NCI-H128 (cell line): Measurements from ENCODE around the gene CLDN7.
A peak's percentile ranks its signal among the peaks of the same experiment; 100 is the strongest.

Experiments used
- DNase-seq: peaks from one replicate; lab custom pipeline; 2025; ENCODE audit not compliant: unreplicated experiment; lab: John Stamatoyannopoulos, UW

CLDN7 gene

GRCh38 chr17:7238420-7239090, 23.7 kb downstream of the CLDN7 start:
- no peak for DNase-seq

DNA sequence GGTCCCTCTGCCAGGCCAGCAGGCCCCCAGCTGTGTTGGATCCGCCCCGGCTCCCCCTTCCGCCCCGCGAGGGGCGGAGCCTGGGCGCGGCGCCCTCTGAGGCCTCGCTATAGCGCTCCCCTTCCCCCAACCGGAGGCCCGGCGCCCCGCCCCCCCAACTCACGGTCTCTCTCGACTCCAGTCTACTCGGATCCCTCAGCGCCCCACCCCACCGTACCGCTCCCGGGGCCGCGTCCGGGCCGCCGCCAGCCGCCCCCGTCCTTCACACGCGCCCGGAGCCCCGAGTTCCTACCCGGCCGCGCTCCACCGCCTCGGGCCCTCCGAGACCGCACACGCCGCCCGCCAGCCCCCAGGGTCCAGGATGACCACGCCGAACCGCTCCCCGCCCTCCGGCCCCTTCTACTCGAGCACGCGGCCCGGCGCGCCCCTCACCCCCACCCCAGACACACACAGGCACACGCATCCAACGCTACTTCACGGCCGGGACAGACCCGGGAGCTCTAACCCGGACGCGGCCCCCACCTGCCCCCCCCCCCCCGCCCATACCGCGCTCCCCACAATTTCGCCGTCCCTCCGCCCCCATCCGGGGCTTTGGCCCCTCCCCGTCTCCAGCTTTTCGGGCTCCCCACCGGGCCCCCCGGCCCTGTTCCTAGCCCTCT, 24.4 kb downstream of the CLDN7 start:
- DNase-seq: peak; percentile 15

- no peak for DNase-seq
Measured at GRCh38 chr17:7237266-7237760, 25.0 kb downstream of the CLDN7 start.

GRCh38 chr17:7236808-7237207, 25.5 kb downstream of the CLDN7 start:
- no peak for DNase-seq

GRCh38 chr17:7235693-7236665, 26.3 kb downstream of the CLDN7 start:
- no peak for DNase-seq

DNA sequence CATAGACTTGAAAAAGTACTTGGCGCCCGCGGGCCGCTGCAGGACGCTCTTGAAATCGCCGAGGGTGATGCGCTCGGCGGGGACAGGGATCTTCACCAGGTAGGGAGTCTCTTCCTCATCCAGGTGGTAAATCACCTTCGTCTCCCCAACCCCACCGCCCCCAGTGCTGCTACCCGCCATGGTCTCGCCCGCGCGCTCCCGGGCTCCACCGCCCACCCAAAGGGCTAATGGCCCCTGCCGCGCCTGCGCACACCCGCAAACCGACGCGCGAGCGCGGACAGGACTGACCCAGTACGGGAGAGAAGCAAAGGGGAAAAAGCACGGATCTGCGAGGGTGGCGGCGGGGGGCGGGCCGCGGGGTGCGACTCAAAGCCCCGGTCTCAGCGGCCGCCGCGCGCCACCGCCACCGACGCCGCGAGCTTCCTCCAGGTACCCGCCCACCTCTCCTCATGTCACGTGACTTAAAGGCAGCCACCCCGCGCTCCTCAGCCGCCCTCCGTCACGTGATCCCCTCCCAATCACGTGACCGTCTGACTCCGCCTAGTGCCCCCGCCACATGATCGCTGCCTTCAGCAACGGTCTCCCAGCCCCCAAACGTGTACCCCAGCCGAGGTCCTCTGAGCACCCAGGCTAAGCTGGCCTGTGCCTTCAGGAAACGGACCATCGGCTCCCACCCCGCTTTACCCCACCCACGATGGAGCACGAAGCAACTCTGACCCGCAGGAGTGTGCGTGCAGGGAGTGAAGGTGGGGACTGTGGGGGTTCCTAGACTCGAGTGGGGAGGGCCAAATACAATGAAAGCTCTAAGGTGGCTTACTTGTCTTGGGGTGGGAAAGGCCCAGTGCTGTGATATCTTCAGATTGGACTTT, 28.0 kb downstream of the CLDN7 start, which contains the start of gene DVL2:
Gene DVL2, minus strand, starts transcription at position 435 of the 869 bp plus-strand sequence. Its CDS starts 255 bp downstream, at position 180.
- DNase-seq: peak; percentile 74

DNA sequence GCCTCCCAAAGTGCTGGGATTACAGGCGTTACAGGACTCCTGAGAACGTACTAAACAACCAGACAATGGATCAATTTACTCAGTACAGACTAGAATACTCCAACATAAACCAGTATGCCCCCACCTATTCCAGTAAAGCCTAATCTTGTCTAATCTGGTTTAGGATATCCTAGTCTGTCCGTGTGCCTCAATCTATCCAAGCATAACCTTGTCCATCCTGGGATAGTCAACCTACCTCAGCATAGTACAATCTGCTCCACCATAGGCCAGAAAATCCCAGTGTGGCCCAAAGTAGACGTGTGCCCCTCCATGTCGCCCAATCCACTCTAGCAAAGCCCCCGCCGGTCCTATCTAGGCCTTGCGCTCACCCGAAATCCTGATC, 28.6 kb downstream of the CLDN7 start:
- DNase-seq: no peak

GRCh38 chr17:7232114-7232513, 30.2 kb downstream of the CLDN7 start:
- DNase-seq: no peak

DNA sequence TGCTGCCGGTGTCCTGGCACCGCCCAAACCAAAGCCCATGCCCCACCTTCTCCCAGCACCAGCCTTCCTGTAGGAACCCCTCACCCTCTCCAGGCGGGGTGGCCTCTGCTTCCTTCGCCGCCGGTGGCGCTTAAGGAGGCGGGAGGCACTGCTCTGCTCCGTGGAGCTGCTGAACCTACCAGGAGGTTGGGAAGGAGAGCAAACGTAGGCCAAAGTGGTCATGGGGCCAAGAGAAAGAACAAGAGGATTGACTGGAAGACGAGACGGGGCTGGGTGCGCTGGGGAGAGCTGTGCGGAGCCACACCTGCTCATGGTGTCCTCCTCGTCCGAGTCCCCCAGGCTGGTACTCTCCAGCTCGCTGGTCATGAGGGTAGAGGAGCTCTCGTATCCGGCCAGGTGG, 32.8 kb downstream of the CLDN7 start:
- no peak for DNase-seq

DNA sequence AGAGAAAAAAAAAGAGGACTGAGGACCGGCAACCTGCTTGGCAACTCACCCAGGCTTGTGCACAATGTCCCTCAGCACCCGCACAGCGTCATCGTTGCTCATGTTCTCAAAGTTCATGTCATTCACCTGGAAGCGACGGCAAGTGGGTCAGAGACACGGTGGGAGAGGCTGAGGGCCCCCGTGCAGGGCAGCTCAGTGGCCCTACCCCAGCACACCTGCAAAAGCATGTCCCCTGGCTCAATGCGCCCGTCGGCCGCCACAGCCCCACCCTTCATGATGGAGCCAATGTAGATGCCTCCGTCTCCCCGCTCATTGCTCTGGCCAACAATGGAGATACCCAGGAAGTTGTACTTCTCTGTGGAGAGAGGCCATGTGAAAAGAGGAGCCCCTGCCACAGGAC, 33.4 kb downstream of the CLDN7 start:
- no peak for DNase-seq

DNA sequence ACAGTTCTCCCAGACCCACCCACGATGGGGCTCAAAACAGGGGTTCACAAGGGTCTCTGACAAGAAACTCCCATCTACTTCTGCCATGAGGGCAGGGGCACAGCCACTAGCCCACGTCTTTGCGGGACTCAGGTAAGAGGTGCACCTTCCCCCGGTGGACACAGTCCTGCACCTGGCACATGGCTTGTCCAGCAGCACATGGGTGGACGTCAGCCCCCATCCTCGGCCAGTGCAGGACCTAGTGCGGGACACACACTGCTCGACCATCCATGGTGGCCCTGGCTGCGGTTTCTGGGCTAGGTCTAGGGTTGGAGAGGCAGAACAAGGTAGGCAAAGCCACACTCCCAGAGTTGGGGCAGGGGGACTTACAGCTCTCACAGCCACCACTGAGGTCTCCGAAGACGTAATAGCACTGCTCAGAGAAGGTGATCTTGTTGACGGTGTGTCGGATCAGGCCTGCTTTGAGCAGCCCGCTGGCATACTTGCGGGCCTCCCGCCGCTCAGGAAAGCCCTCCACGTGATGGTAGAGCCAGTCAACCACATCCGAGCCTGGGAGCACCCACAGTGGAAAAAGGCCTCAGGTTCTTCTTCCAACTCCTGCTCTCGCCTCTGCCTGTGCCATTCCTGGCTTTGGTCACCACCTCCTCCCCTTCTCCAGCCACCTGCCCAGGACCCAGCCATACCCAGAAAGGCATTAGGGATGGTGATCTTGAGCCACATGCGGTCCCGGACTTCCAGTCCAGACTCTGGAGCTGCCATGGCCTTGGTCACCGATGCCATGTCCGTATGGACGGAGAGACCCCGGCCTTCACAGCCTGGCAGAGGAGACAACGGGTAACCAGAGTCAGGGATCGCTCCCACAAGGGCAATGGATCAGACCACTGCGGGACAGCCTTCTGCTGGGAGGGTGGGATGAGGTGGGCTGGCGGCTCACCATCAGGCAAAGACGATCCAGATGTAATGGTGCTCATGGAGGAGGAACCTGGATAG, 35.3 kb downstream of the CLDN7 start:
- no peak for DNase-seq

- no peak for DNase-seq
Measured at GRCh38 chr17:7225711-7226331, 36.5 kb downstream of the CLDN7 start.

DNA sequence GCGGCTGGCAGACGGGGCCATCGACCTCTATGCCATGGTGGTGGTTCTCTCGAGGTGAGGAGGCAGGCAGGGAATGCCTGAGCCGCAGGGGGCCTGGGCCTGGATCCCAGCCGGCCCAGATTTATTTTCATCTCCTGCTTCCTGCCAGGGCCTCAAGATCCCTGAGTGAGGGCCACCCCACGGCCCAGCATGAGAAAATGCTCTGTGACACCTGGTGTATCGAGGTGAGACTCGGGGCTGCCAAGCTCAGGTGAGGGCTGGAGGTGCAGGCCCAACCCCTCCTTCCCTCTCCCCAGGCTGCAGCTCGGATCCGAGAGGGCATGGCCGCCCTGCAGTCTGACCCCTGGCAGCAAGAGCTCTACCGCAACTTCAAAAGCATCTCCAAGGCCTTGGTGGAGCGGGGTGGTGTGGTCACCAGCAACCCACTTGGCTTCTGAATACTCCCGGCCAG, 37.6 kb downstream of the CLDN7 start:
- DNase-seq: no peak

GRCh38 chr17:7224110-7224509, 38.2 kb downstream of the CLDN7 start:
- DNase-seq: no peak

- no peak for DNase-seq
Measured at GRCh38 chr17:7223375-7223774, 38.9 kb downstream of the CLDN7 start.

DNA sequence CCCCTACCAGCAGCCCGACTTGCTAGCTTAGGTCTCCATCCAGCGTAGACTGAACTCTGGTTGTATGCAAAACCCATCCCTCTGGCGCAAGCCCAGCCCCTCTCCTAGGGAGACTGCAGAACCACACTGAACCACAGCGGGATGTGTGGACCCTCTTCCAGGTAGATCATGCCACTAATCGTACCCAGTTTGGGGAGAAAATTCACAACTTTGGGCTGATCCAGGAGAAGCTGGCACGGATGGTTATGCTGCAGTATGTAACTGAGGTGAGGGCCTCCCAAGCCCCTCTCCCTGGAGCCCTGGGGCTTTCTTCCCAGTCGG, 39.3 kb downstream of the CLDN7 start:
- no peak for DNase-seq

GRCh38 chr17:7222093-7222971, 39.9 kb downstream of the CLDN7 start:
- no peak for DNase-seq
